ENCODE data around the gene PLPP4.

- TF ChIP-seq CTCF (IDR thresholded peaks at IDR 0.05 in 8 of 11, conservative IDR thresholded peaks at IDR 0.05 in 3 of 11) (no peak), POLR2AphosphoS5 (IDR thresholded peaks at IDR 0.05) (no peak), POLR2A (IDR thresholded peaks at IDR 0.05) (no peak)
Observed at GRCh38 chr10:120599200-120599724, 142.2 kb downstream of the PLPP4 start.
